Ishikawa (cell line): ENCODE measurements around the gene COG3.

Experiments used
- CEBPB ChIP-seq: IDR thresholded peaks from 2 replicates; pipeline ENCODE4 v1.6.1; 2012
- CREB1 ChIP-seq: IDR thresholded peaks from 2 replicates; pipeline ENCODE4 v1.6.1; 2012; ENCODE audit warnings: low read depth
- EGR1 ChIP-seq: IDR thresholded peaks from 2 replicates; pipeline ENCODE4 v1.6.1; 2012
- EP300 ChIP-seq: IDR thresholded peaks from 2 replicates; pipeline ENCODE4 v1.6.1; 2012; ENCODE audit warnings: borderline replicate concordance
- FOXM1 ChIP-seq: IDR thresholded peaks from 2 replicates; pipeline ENCODE4 v1.6.1; 2012; ENCODE audit warnings: low read depth, borderline replicate concordance
- NFIC ChIP-seq: IDR thresholded peaks from 2 replicates; pipeline ENCODE4 v1.6.1; 2012
- RAD21 ChIP-seq: IDR thresholded peaks from 2 replicates; pipeline ENCODE4 v1.6.1; 2012; ENCODE audit warnings: low read depth
- TAF1 ChIP-seq: IDR thresholded peaks from 2 replicates; pipeline ENCODE4 v1.6.1; 2012; ENCODE audit warnings: low read depth, mild to moderate bottlenecking
- TCF12 ChIP-seq: IDR thresholded peaks from 2 replicates; pipeline ENCODE4 v1.6.1; 2012; ENCODE audit warnings: low read depth
- YY1 ChIP-seq: IDR thresholded peaks from 2 replicates; pipeline ENCODE4 v1.6.1; 2012; ENCODE audit warnings: low read depth
- ZBTB7A ChIP-seq: IDR thresholded peaks from 2 replicates; pipeline ENCODE4 v1.6.1; 2012; ENCODE audit warnings: low read depth
- TF ChIP-seq, protein P1 (sequence below): IDR thresholded peaks from 2 replicates; pipeline ENCODE4 v1.6.1; 2012
- TF ChIP-seq, protein P2 (sequence below): IDR thresholded peaks from 2 replicates; pipeline ENCODE4 v1.6.1; 2012
- TF ChIP-seq, protein P3 (sequence below): IDR thresholded peaks from 2 replicates; pipeline ENCODE4 v1.6.1; 2012; ENCODE audit warnings: low read depth, mild to moderate bottlenecking

DNA sequence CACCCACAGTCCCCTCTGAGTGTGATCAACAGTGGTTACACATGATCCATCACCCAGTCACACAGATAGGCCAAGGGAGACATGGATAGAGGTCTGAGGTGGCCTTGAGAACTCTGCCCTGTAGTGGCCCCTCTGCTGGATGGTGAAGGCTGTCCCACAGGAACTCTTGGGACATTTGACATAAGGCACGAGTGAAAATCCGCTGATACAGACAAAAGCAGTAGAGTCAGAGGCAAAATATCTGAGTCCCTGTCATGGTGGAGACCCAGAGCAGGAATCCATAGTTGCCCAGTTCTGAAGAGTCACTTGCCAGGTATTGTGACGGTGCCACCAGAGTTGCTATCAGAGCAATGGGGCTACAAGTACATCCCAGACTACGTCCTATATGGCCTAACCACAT, 27.8 kb upstream of the COG3 start:
- TF ChIP-seq, protein P1, sequence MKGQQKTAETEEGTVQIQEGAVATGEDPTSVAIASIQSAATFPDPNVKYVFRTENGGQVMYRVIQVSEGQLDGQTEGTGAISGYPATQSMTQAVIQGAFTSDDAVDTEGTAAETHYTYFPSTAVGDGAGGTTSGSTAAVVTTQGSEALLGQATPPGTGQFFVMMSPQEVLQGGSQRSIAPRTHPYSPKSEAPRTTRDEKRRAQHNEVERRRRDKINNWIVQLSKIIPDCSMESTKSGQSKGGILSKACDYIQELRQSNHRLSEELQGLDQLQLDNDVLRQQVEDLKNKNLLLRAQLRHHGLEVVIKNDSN, result no peak
- TF ChIP-seq TAF1 (no peak), TCF12 (no peak), CEBPB (no peak), EP300 (no peak), NFIC (no peak), YY1 (no peak), FOXM1 (no peak), RAD21 (no peak), ZBTB7A (no peak), EGR1 (no peak), CREB1 (no peak)
- TF ChIP-seq, protein P2, sequence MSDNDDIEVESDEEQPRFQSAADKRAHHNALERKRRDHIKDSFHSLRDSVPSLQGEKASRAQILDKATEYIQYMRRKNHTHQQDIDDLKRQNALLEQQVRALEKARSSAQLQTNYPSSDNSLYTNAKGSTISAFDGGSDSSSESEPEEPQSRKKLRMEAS, result no peak
- TF ChIP-seq, protein P3, sequence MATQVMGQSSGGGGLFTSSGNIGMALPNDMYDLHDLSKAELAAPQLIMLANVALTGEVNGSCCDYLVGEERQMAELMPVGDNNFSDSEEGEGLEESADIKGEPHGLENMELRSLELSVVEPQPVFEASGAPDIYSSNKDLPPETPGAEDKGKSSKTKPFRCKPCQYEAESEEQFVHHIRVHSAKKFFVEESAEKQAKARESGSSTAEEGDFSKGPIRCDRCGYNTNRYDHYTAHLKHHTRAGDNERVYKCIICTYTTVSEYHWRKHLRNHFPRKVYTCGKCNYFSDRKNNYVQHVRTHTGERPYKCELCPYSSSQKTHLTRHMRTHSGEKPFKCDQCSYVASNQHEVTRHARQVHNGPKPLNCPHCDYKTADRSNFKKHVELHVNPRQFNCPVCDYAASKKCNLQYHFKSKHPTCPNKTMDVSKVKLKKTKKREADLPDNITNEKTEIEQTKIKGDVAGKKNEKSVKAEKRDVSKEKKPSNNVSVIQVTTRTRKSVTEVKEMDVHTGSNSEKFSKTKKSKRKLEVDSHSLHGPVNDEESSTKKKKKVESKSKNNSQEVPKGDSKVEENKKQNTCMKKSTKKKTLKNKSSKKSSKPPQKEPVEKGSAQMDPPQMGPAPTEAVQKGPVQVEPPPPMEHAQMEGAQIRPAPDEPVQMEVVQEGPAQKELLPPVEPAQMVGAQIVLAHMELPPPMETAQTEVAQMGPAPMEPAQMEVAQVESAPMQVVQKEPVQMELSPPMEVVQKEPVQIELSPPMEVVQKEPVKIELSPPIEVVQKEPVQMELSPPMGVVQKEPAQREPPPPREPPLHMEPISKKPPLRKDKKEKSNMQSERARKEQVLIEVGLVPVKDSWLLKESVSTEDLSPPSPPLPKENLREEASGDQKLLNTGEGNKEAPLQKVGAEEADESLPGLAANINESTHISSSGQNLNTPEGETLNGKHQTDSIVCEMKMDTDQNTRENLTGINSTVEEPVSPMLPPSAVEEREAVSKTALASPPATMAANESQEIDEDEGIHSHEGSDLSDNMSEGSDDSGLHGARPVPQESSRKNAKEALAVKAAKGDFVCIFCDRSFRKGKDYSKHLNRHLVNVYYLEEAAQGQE, result no peak
